Measurements from ENCODE around the gene CCDC70.

CCDC70 gene

GRCh38 chr13:51912091-51912490 lies 50.3 kb downstream of the CCDC70 start:
- DNase-seq, result no peak

- peak; percentile 9 for DNase-seq
These were observed 50.9 kb downstream of the CCDC70 start for GRCh38 chr13:51912511-51913225.

GRCh38 chr13:51913421-51914136 lies 51.8 kb downstream of the CCDC70 start:
- DNase-seq, result no peak

- no peak for DNase-seq
These were observed 52.3 kb downstream of the CCDC70 start for GRCh38 chr13:51914137-51914493.

Measured in suppressor macrophage treated with lipopolysaccharide for 4 hours (primary cell).